CD14-positive monocyte (primary cell): ENCODE results near the gene SUPT5H. TPM values are rescaled to one million over a fixed set of nuclear protein-coding genes. Genes with fewer than 3 reads are reported as not detected.
A peak's percentile ranks its signal among the peaks of the same experiment; 100 is the strongest.

Source experiments
- DNase-seq, 3 donors: peaks; one replicate each; pipeline ENCODE4 v3.0.0-alpha.2; 2011 to 2022
- H2AFZ ChIP-seq: 2 replicates; pipeline ENCODE4 v1.6.0; 2012; ENCODE audit warnings: mild to moderate bottlenecking, low read depth, low read length, inconsistent platforms; ENCODE audit not compliant: insufficient read depth, poor library complexity, severe bottlenecking
- H3K27ac ChIP-seq, 2 donors: 1 replicate in 1 of 2; 2 replicates in 1 of 2; pipeline ENCODE4 v1.5.1; 2012 to 2013; ENCODE audit warnings: low read length in 2 of 2, control low read depth in 1 of 2, inconsistent platforms in 1 of 2, low read depth in 1 of 2, mild to moderate bottlenecking in 1 of 2
- H3K27me3 ChIP-seq, 2 donors: one replicate each; pipeline versions ENCODE4 v1.6.0 to v1.6.1; 2011 to 2013; ENCODE audit warnings: low read length in 2 of 2; ENCODE audit not compliant: control insufficient read depth in 2 of 2, insufficient read depth in 2 of 2
- H3K36me3 ChIP-seq, 2 donors: replicated peaks in 1 of 2; 1 replicate in 1 of 2; 2 replicates in 1 of 2; pipeline versions ENCODE4 v1.5.1 to v1.6.1; 2012 to 2013; ENCODE audit warnings: low read length in 2 of 2, control low read depth in 1 of 2, inconsistent platforms in 1 of 2, mild to moderate bottlenecking in 1 of 2; ENCODE audit not compliant: insufficient read depth in 2 of 2, control insufficient read depth in 1 of 2
- H3K4me1 ChIP-seq, 2 donors: 1 replicate in 1 of 2; 2 replicates in 1 of 2; pipeline versions ENCODE4 v1.5.1 to v1.6.1; 2012 to 2013; ENCODE audit warnings: low read length in 2 of 2, control low read depth in 1 of 2, inconsistent platforms in 1 of 2, mild to moderate bottlenecking in 1 of 2, moderate library complexity in 1 of 2; ENCODE audit not compliant: insufficient read depth in 2 of 2, control insufficient read depth in 1 of 2
- H3K4me2 ChIP-seq: replicated peaks from 2 replicates; pipeline ENCODE3; 2012; ENCODE audit warnings: low read length, moderate library complexity, mild to moderate bottlenecking; ENCODE audit not compliant: poor library complexity, severe bottlenecking; ENCODE audit errors: extremely low read depth
- H3K4me3 ChIP-seq, 3 experiments: fragments of 200-600 bp in 1 of 3; sonication (generic) in 1 of 3; replicated peaks in 1 of 3; 1 replicate in 2 of 3; 2 replicates in 1 of 3; pipeline ENCODE4 v1.5.1; 2011 to 2013; ENCODE audit warnings: low read length in 3 of 3, mild to moderate bottlenecking in 3 of 3, control low read depth in 2 of 3, low read depth in 2 of 3, inconsistent platforms in 1 of 3, moderate library complexity in 1 of 3
- H3K79me2 ChIP-seq: 2 replicates; pipeline ENCODE4 v1.6.0; 2012; ENCODE audit warnings: mild to moderate bottlenecking, control low read depth, inconsistent platforms, low read length, moderate library complexity; ENCODE audit not compliant: insufficient read depth
- H3K9ac ChIP-seq: 2 replicates; pipeline ENCODE4 v1.6.0; 2017; ENCODE audit warnings: low read length, mild to moderate bottlenecking; ENCODE audit not compliant: insufficient read depth, poor library complexity, severe bottlenecking
- H3K9me3 ChIP-seq, 2 donors: replicated peaks in 1 of 2; 1 replicate in 1 of 2; 2 replicates in 1 of 2; pipeline versions ENCODE4 v1.5.1 to v1.6.1; 2012 to 2013; ENCODE audit warnings: low read length in 2 of 2, control low read depth in 1 of 2; ENCODE audit not compliant: control insufficient read depth in 1 of 2, insufficient read depth in 1 of 2
- H4K20me1 ChIP-seq: 2 replicates; pipeline ENCODE4 v1.6.0; 2012; ENCODE audit warnings: mild to moderate bottlenecking, low read length, control low read depth, moderate library complexity; ENCODE audit not compliant: insufficient read depth
- H3K27ac Mint-ChIP-seq, 7 donors: one replicate each; pipeline ENCODE4 v1.8.0; 2020; ENCODE audit warnings: mild to moderate bottlenecking in 7 of 7, mixed read lengths in 7 of 7, moderate library complexity in 6 of 7, inconsistent platforms in 2 of 7
- H3K27me3 Mint-ChIP-seq, 3 donors: one replicate each; pipeline ENCODE4 v1.8.0; 2021 to 2022; ENCODE audit warnings: low read depth in 3 of 3, mild to moderate bottlenecking in 3 of 3, mixed read lengths in 3 of 3, moderate library complexity in 3 of 3, inconsistent platforms in 1 of 3
- H3K36me3 Mint-ChIP-seq, 2 donors: one replicate each; pipeline ENCODE4 v1.8.0; 2020; ENCODE audit warnings: mixed read lengths in 2 of 2, inconsistent platforms in 1 of 2, mild to moderate bottlenecking in 1 of 2
- H3K4me1 Mint-ChIP-seq: one replicate; pipeline ENCODE4 v1.8.0; 2020; ENCODE audit warnings: mild to moderate bottlenecking, mixed read lengths
- H3K4me3 Mint-ChIP-seq, 2 donors: one replicate each; pipeline ENCODE4 v1.8.0; 2020; ENCODE audit warnings: mild to moderate bottlenecking in 2 of 2, mixed read lengths in 2 of 2, moderate library complexity in 1 of 2
- H3K9me3 Mint-ChIP-seq, 7 donors: one replicate each; pipeline ENCODE4 v1.8.0; 2020 to 2022; ENCODE audit warnings: mixed read lengths in 7 of 7, mild to moderate bottlenecking in 6 of 7, moderate library complexity in 6 of 7, inconsistent platforms in 2 of 7
- CTCF ChIP-seq: fragments of 200-600 bp; IDR thresholded peaks from one replicate; pipeline ENCODE4 v1.8.0; 2022; ENCODE audit warnings: antibody characterized with exemption, mild to moderate bottlenecking
- WGBS: methylation state at CpG from one replicate; pipeline ENCODE4 v1.1.5; 2013; ENCODE audit warnings: missing lambda C conversion rate; ENCODE audit not compliant: insufficient coverage; 5-methylcytosine and 5-hydroxymethylcytosine counted together
- intact Hi-C, 2 donors: fragments of 100-400 bp; cut with micrococcal nuclease; formaldehyde crosslinking; loops; one replicate each; pipeline versions ENCODE4 v1.15.0 to v1.15.1; 2023
- polyA plus RNA-seq, 3 donors: library from polyadenylated mRNA; depleted of rRNA in 1 of 3; unstranded in 2 of 3; stranded (reverse) in 1 of 3; fragments of 300-500 nt in 2 of 3; fragments of >200 nt in 1 of 3; fragmentation: Illumina TruSeq in 2 of 3; gene quantifications; 1 replicate in 2 of 3; 2 replicates in 1 of 3; pipeline ENCODE4 v1.2.3, GENCODE V29; 2012 to 2021

SUPT5H gene
- polyA plus RNA-seq, 3 donors: 43.6 to 83.2 (median 50.7) TPM

- Histone ChIP-seq H3K4me1 (peaks cover 19% of the 10 kb centered on the region in 2 donors), H3K9ac (peak overlapping the region; percentile 91), H2AFZ (peak overlapping the region; percentile 94), H4K20me1 (no peaks in the 10 kb centered on the region), H3K36me3 (peaks cover 14 to 37% of the 10 kb centered on the region in 2 donors), H3K27ac (peak overlapping the region; percentile 41 to 85), H3K79me2 (peaks cover 15% of the 10 kb centered on the region), H3K4me3 (peak overlapping the region; percentile 75 to 93 (median 85)), H3K27me3 (no peaks in the 10 kb centered on the region), H3K4me2 (peak overlapping the region; percentile 95), H3K9me3 (no peaks in the 10 kb centered on the region)
- peak overlapping the region; percentile 75 to 95 (median 92) for H3K27ac Mint-ChIP-seq
- DNase-seq: no peak
- no peaks in the 10 kb centered on the region for H3K9me3 Mint-ChIP-seq
- 3% methylated on average over 11 of the region's 12 CpGs for WGBS
- peaks cover 22% of the 10 kb centered on the region for H3K4me1 Mint-ChIP-seq
- intact Hi-C loops: loop anchor here in 1 of 2 donors (5.0 kb wide), 1 partner anchor 51 kb away; the partner anchor contains the start of gene EID2B
- peak overlapping the region; percentile 87 to 96 for H3K4me3 Mint-ChIP-seq
- peaks cover 28 to 42% of the 10 kb centered on the region in 2 donors for H3K36me3 Mint-ChIP-seq
- H3K27me3 Mint-ChIP-seq: peaks cover 0 to 2% (median 0%) of the 10 kb centered on the region in 3 donors
- no peak for TF ChIP-seq CTCF
Measured at GRCh38 chr19:39481229-39481545, 35.8 kb downstream of the SUPT5H start.

GRCh38 chr19:39481676-39482075 lies 36.3 kb downstream of the SUPT5H start:
- Mint-ChIP-seq H3K27ac (peak overlapping the region; percentile 75 to 95 (median 89)), H3K27me3 (peaks cover 0 to 2% (median 0%) of the 10 kb centered on the region in 3 donors), H3K4me3 (peak overlapping the region; percentile 87 to 96), H3K9me3 (no peaks in the 10 kb centered on the region), H3K36me3 (peaks cover 28 to 42% of the 10 kb centered on the region in 2 donors), H3K4me1 (peaks cover 22% of the 10 kb centered on the region)
- H3K79me2 ChIP-seq: peaks cover 15% of the 10 kb centered on the region
- peaks cover 19% of the 10 kb centered on the region in 2 donors for H3K4me1 ChIP-seq
- H3K27ac ChIP-seq: peak overlapping the region in 1 of 2 donors; percentile 85
- intact Hi-C loops: loop anchor here in 1 of 2 donors (5.0 kb wide), 1 partner anchor 51 kb away; the partner anchor contains the start of gene EID2B
- no peaks in the 10 kb centered on the region for H3K27me3 ChIP-seq
- no peaks in the 10 kb centered on the region for H3K9me3 ChIP-seq
- H4K20me1 ChIP-seq: no peaks in the 10 kb centered on the region
- peaks cover 16 to 37% of the 10 kb centered on the region in 2 donors for H3K36me3 ChIP-seq
- DNase-seq: no peak
- H3K4me2 ChIP-seq: peak overlapping the region; percentile 95
- WGBS: 87% methylated on average over 11 of the region's 11 CpGs
- H3K9ac ChIP-seq: peak overlapping the region; percentile 91
- H3K4me3 ChIP-seq: peak overlapping the region in 1 of 3 experiments; percentile 85
- H2AFZ ChIP-seq: no peak overlapping the region
- TF ChIP-seq CTCF: no peak
